Endometrial microvascular endothelial cells (primary cell): Measurements from ENCODE around the gene SRP54. TPM values are rescaled to one million over a fixed set of nuclear protein-coding genes. Genes with fewer than 3 reads are reported as not detected.
"Not testable (repeated sequence)": the region's sequence is repeated elsewhere in the genome, so short reads cannot be mapped to it uniquely, and the experiment has no call there.

ENCODE experiments used
- in situ Hi-C: cut with HindIII; loops from 2 replicates; pipeline ENCODE4 v1.10.0; 2017; ENCODE audit warnings: low sequenced_read_pairs, low pct_unique_long_range_greater_than_20kb; ENCODE audit errors: inconsistent ontology term
- total RNA-seq: library from RNA; depleted of rRNA; stranded (reverse); fragments of >200 nt; gene quantifications from one replicate; pipeline ENCODE4 v1.2.3, GENCODE V29; 2015; ENCODE audit errors: inconsistent ontology term

The SRP54 gene
- total RNA-seq, 1 donor from 2014 or later: 74.1 TPM

GRCh38 chr14:35043046-35043445 lies 60.3 kb downstream of the SRP54 start:
- in situ Hi-C loops: no loop called here

- in situ Hi-C loops: no loop called here
Measured at GRCh38 chr14:35044939-35045797, 62.4 kb downstream of the SRP54 start.

GRCh38 chr14:35045798-35046047 lies 62.9 kb downstream of the SRP54 start:
- in situ Hi-C loops: no loop called here

GRCh38 chr14:35046048-35046750 lies 63.4 kb downstream of the SRP54 start, which contains the start of gene FAM177A1:
Gene FAM177A1 (plus strand): TSS chr14:35046272. CDS start chr14:35046464, 192 bp downstream.
- in situ Hi-C loops: no loop called here

- in situ Hi-C loops: no loop called here
Measured at GRCh38 chr14:35046751-35047536, 64.2 kb downstream of the SRP54 start.

- in situ Hi-C loops: no loop called here
Measured at GRCh38 chr14:35047976-35048513, 65.3 kb downstream of the SRP54 start.

- in situ Hi-C loops: no loop called here
Measured at GRCh38 chr14:35050652-35051051, 67.9 kb downstream of the SRP54 start.

- in situ Hi-C loops: no loop called here
Measured at GRCh38 chr14:35051796-35052195, 69.0 kb downstream of the SRP54 start.

- in situ Hi-C loops: no loop called here
Measured at GRCh38 chr14:35052637-35053036, 69.8 kb downstream of the SRP54 start.

- in situ Hi-C loops: not testable (repeated sequence)
Measured at GRCh38 chr14:35061113-35061791, 78.5 kb downstream of the SRP54 start.

GRCh38 chr14:35065731-35066130 lies 82.9 kb downstream of the SRP54 start:
- in situ Hi-C loops: not testable (repeated sequence)

GRCh38 chr14:35068238-35069012 lies 85.6 kb downstream of the SRP54 start:
- in situ Hi-C loops: no loop called here

GRCh38 chr14:35072226-35072625 lies 89.4 kb downstream of the SRP54 start:
- in situ Hi-C loops: no loop called here

GRCh38 chr14:35073486-35073885 lies 90.7 kb downstream of the SRP54 start:
- in situ Hi-C loops: no loop called here

- in situ Hi-C loops: no loop called here
Measured at GRCh38 chr14:35078082-35078481, 95.3 kb downstream of the SRP54 start.
